ENCODE results near the gene FDXR. TPM values are rescaled to one million over a fixed set of nuclear protein-coding genes. Genes with fewer than 3 reads are reported as not detected.

The FDXR gene
- polyA plus RNA-seq, 4 donors, result 9.2 to 16.6 (median 12.5) TPM

GRCh38 chr17:74879308-74879707 lies 6.5 kb upstream of the FDXR start:
- no peak for FAIRE-seq
- Histone ChIP-seq H3K4me3 (ENCODE audit: low read depth in 1 of 3, low read length in 3 of 3) (no peak overlapping the region), H3K27ac (ENCODE audit: low read depth in 1 of 3, low read length in 2 of 3) (no peak overlapping the region), H3K27me3 (ENCODE audit: control insufficient read depth in 3 of 3, insufficient read depth in 3 of 3, low read length in 3 of 3) (peaks cover 0 to 4% (median 4%) of the 10 kb centered on the region in 3 donors), H3K4me1 (ENCODE audit: control insufficient read depth in 3 of 3, insufficient read depth in 2 of 3, low read depth in 1 of 3, low read length in 2 of 3) (peaks cover 0 to 14% (median 0%) of the 10 kb centered on the region in 3 donors), H3K36me3 (ENCODE audit: control insufficient read depth in 3 of 3, insufficient read depth in 2 of 3, low read depth in 1 of 3, low read length in 3 of 3) (peaks cover 0 to 5% (median 0%) of the 10 kb centered on the region in 3 donors), H3K9me3 (ENCODE audit: control insufficient read depth in 2 of 2, insufficient read depth in 1 of 2, low read depth in 1 of 2, low read length in 1 of 2) (no peaks in the 10 kb centered on the region)
- no peak for DNase-seq
- 88 to 93% (median 91%) methylated on average over 14 to 16 of the region's 16 CpGs for WGBS, 3 donors

- Histone ChIP-seq H3K27me3 (ENCODE audit: control insufficient read depth in 3 of 3, insufficient read depth in 3 of 3, low read length in 3 of 3) (peaks cover 0 to 4% (median 4%) of the 10 kb centered on the region in 3 donors), H3K4me3 (ENCODE audit: low read depth in 1 of 3, low read length in 3 of 3) (no peak overlapping the region), H3K27ac (ENCODE audit: low read depth in 1 of 3, low read length in 2 of 3) (no peak overlapping the region), H3K36me3 (ENCODE audit: control insufficient read depth in 3 of 3, insufficient read depth in 2 of 3, low read depth in 1 of 3, low read length in 3 of 3) (peaks cover 0 to 5% (median 0%) of the 10 kb centered on the region in 3 donors), H3K9me3 (ENCODE audit: control insufficient read depth in 2 of 2, insufficient read depth in 1 of 2, low read depth in 1 of 2, low read length in 1 of 2) (no peaks in the 10 kb centered on the region), H3K4me1 (ENCODE audit: control insufficient read depth in 3 of 3, insufficient read depth in 2 of 3, low read depth in 1 of 3, low read length in 2 of 3) (peaks cover 0 to 20% (median 0%) of the 10 kb centered on the region in 3 donors)
- DNase-seq (no peak), FAIRE-seq (no peak)
- WGBS, 3 donors, result 40 to 61% (median 55%) methylated on average over 2 of the region's 2 CpGs
These were observed 5.9 kb upstream of the FDXR start for GRCh38 chr17:74878658-74879057.

GRCh38 chr17:74877592-74878548 lies 5.1 kb upstream of the FDXR start:
- DNase-seq (peak; percentile 88 to 89), FAIRE-seq (no peak)
- Histone ChIP-seq H3K36me3 (ENCODE audit: control insufficient read depth in 3 of 3, insufficient read depth in 2 of 3, low read depth in 1 of 3, low read length in 3 of 3) (peaks cover 0 to 3% (median 0%) of the 10 kb centered on the region in 3 donors), H3K27ac (ENCODE audit: low read depth in 1 of 3, low read length in 2 of 3) (peak overlapping the region in 1 of 3 donors; percentile 35), H3K9me3 (ENCODE audit: control insufficient read depth in 2 of 2, insufficient read depth in 1 of 2, low read depth in 1 of 2, low read length in 1 of 2) (no peaks in the 10 kb centered on the region), H3K4me3 (ENCODE audit: low read depth in 1 of 3, low read length in 3 of 3) (no peak overlapping the region), H3K27me3 (ENCODE audit: control insufficient read depth in 3 of 3, insufficient read depth in 3 of 3, low read length in 3 of 3) (peaks cover 0 to 4% (median 1%) of the 10 kb centered on the region in 3 donors), H3K4me1 (ENCODE audit: control insufficient read depth in 3 of 3, insufficient read depth in 2 of 3, low read depth in 1 of 3, low read length in 2 of 3) (peaks cover 0 to 20% (median 0%) of the 10 kb centered on the region in 3 donors)
- 23 to 45% (median 33%) methylated on average over 17 to 19 of the region's 19 CpGs for WGBS, 3 donors

- Histone ChIP-seq H3K27ac (ENCODE audit: low read depth in 1 of 3, low read length in 2 of 3) (no peak overlapping the region), H3K9me3 (ENCODE audit: control insufficient read depth in 2 of 2, insufficient read depth in 1 of 2, low read depth in 1 of 2, low read length in 1 of 2) (no peaks in the 10 kb centered on the region), H3K36me3 (ENCODE audit: control insufficient read depth in 3 of 3, insufficient read depth in 2 of 3, low read depth in 1 of 3, low read length in 3 of 3) (no peaks in the 10 kb centered on the region), H3K4me3 (ENCODE audit: low read depth in 1 of 3, low read length in 3 of 3) (no peak overlapping the region), H3K27me3 (ENCODE audit: control insufficient read depth in 3 of 3, insufficient read depth in 3 of 3, low read length in 3 of 3) (no peaks in the 10 kb centered on the region), H3K4me1 (ENCODE audit: control insufficient read depth in 3 of 3, insufficient read depth in 2 of 3, low read depth in 1 of 3, low read length in 2 of 3) (peaks cover 0 to 29% (median 3%) of the 10 kb centered on the region in 3 donors)
- DNase-seq, result no peak
- WGBS, 3 donors, result 66 to 77% (median 77%) methylated on average over 6 of the region's 6 CpGs
- FAIRE-seq, result no peak
These were observed 3.3 kb upstream of the FDXR start for GRCh38 chr17:74875977-74876593.

- Histone ChIP-seq H3K27me3 (ENCODE audit: control insufficient read depth in 3 of 3, insufficient read depth in 3 of 3, low read length in 3 of 3) (no peaks in the 10 kb centered on the region), H3K4me1 (ENCODE audit: control insufficient read depth in 3 of 3, insufficient read depth in 2 of 3, low read depth in 1 of 3, low read length in 2 of 3) (peaks cover 0 to 29% (median 3%) of the 10 kb centered on the region in 3 donors), H3K9me3 (ENCODE audit: control insufficient read depth in 2 of 2, insufficient read depth in 1 of 2, low read depth in 1 of 2, low read length in 1 of 2) (no peaks in the 10 kb centered on the region), H3K36me3 (ENCODE audit: control insufficient read depth in 3 of 3, insufficient read depth in 2 of 3, low read depth in 1 of 3, low read length in 3 of 3) (no peaks in the 10 kb centered on the region), H3K4me3 (ENCODE audit: low read depth in 1 of 3, low read length in 3 of 3) (no peak overlapping the region), H3K27ac (ENCODE audit: low read depth in 1 of 3, low read length in 2 of 3) (no peak overlapping the region)
- DNase-seq (no peak), FAIRE-seq (no peak)
- 51 to 53% (median 52%) methylated on average over 5 of the region's 5 CpGs for WGBS, 3 donors
These were observed 2.6 kb upstream of the FDXR start for GRCh38 chr17:74875155-74875976.

GRCh38 chr17:74874615-74875037 lies 1.8 kb upstream of the FDXR start:
- peaks cover 0 to 29% (median 3%) of the 10 kb centered on the region in 3 donors for H3K4me1 ChIP-seq (ENCODE audit: control insufficient read depth in 3 of 3, insufficient read depth in 2 of 3, low read depth in 1 of 3, low read length in 2 of 3)
- no peak for DNase-seq
- H3K9me3 ChIP-seq (ENCODE audit: control insufficient read depth in 2 of 2, insufficient read depth in 1 of 2, low read depth in 1 of 2, low read length in 1 of 2), result no peaks in the 10 kb centered on the region
- no peak for FAIRE-seq
- H3K4me3 ChIP-seq (ENCODE audit: low read depth in 1 of 3, low read length in 3 of 3), result no peak overlapping the region
- 96 to 98% (median 98%) methylated on average over 5 of the region's 5 CpGs for WGBS, 3 donors
- H3K27ac ChIP-seq (ENCODE audit: low read depth in 1 of 3, low read length in 2 of 3), result no peak overlapping the region
- no peaks in the 10 kb centered on the region for H3K27me3 ChIP-seq (ENCODE audit: control insufficient read depth in 3 of 3, insufficient read depth in 3 of 3, low read length in 3 of 3)
- H3K36me3 ChIP-seq (ENCODE audit: control insufficient read depth in 3 of 3, insufficient read depth in 2 of 3, low read depth in 1 of 3, low read length in 3 of 3), result no peaks in the 10 kb centered on the region

GRCh38 chr17:74873874-74874614 lies 1.2 kb upstream of the FDXR start:
- FAIRE-seq (no peak), DNase-seq (no peak)
- 57 to 63% (median 59%) methylated on average over 6 of the region's 6 CpGs for WGBS, 3 donors
- H3K9me3 ChIP-seq (ENCODE audit: control insufficient read depth in 2 of 2, insufficient read depth in 1 of 2, low read depth in 1 of 2, low read length in 1 of 2), result no peaks in the 10 kb centered on the region
- H3K27ac ChIP-seq (ENCODE audit: low read depth in 1 of 3, low read length in 2 of 3), result peak overlapping the region; percentile 66 to 90 (median 72)
- peak overlapping the region; percentile 8 to 66 (median 56) for H3K4me3 ChIP-seq (ENCODE audit: low read depth in 1 of 3, low read length in 3 of 3)
- peaks cover 0 to 29% (median 3%) of the 10 kb centered on the region in 3 donors for H3K4me1 ChIP-seq (ENCODE audit: control insufficient read depth in 3 of 3, insufficient read depth in 2 of 3, low read depth in 1 of 3, low read length in 2 of 3)
- no peaks in the 10 kb centered on the region for H3K27me3 ChIP-seq (ENCODE audit: control insufficient read depth in 3 of 3, insufficient read depth in 3 of 3, low read length in 3 of 3)
- no peaks in the 10 kb centered on the region for H3K36me3 ChIP-seq (ENCODE audit: control insufficient read depth in 3 of 3, insufficient read depth in 2 of 3, low read depth in 1 of 3, low read length in 3 of 3)

Measured in small intestine (tissue), 7 donors.